SK-N-MC (cell line): Measurements from ENCODE around the gene FAM124A.

Source experiments
- EZH2 ChIP-seq: fragments of 200-600 bp; sonication (generic); IDR thresholded peaks from one replicate; pipeline ENCODE4 v1.6.1; 2017; ENCODE audit warnings: antibody characterized with exemption
- POLR2AphosphoS5 ChIP-seq: IDR thresholded peaks from 2 replicates; pipeline ENCODE4 v1.6.1; 2012; ENCODE audit warnings: mild to moderate bottlenecking, low read depth, low read length, borderline replicate concordance

- TF ChIP-seq EZH2: no peak
- TF ChIP-seq POLR2AphosphoS5: no peak
Measured at GRCh38 chr13:51258612-51259548, 36.7 kb downstream of the FAM124A start.
